ENCODE data around the gene NEK7. TPM values are rescaled to one million over a fixed set of nuclear protein-coding genes. Genes with fewer than 3 reads are reported as not detected.

The NEK7 gene
- total RNA-seq, 4 donors from 2014 or later: 98.1 to 152 (median 118) TPM

- Histone ChIP-seq H3K4me1 (peaks cover 5 to 7% of the 10 kb centered on the region in 2 donors), H3K27ac (no peak overlapping the region)
Observed at GRCh38 chr1:198259333-198260074, 102.7 kb downstream of the NEK7 start.

GRCh38 chr1:198261886-198262285 lies 105.1 kb downstream of the NEK7 start:
- DNase-seq: no peak
- H3K9me3 ChIP-seq: no peaks in the 10 kb centered on the region
- intact Hi-C loops (cut with DNase I; ENCODE audit: low total_unique reads): no loop called here
- TF ChIP-seq CTCF (IDR thresholded peaks at IDR 0.05 in 4 of 5, conservative IDR thresholded peaks at IDR 0.05 in 1 of 5): no peak
- TF ChIP-seq POLR2A (IDR thresholded peaks at IDR 0.05): no peak
- no peak for ATAC-seq
- H3K27me3 ChIP-seq: no peaks in the 10 kb centered on the region
- no peaks in the 10 kb centered on the region for H3K4me1 ChIP-seq
- no peak overlapping the region for H3K4me3 ChIP-seq
- in situ Hi-C loops (cut with MboI; ENCODE audit: low sequenced_read_pairs in 4 of 4): no loop called here
- H3K36me3 ChIP-seq: no peaks in the 10 kb centered on the region
- no peak overlapping the region for H3K27ac ChIP-seq

More at GRCh38 chr1:198259333-198260074, 102.7 kb downstream of the NEK7 start:
- no peaks in the 10 kb centered on the region for H3K36me3 ChIP-seq
- ATAC-seq: no peak
- in situ Hi-C loops (cut with MboI; ENCODE audit: low sequenced_read_pairs in 4 of 4) (no loop called here), intact Hi-C loops (cut with DNase I; ENCODE audit: low total_unique reads) (no loop called here)
- no peak overlapping the region for H3K4me3 ChIP-seq
- TF ChIP-seq POLR2A (IDR thresholded peaks at IDR 0.05): no peak
- TF ChIP-seq CTCF (IDR thresholded peaks at IDR 0.05 in 4 of 5, conservative IDR thresholded peaks at IDR 0.05 in 1 of 5): no peak
- no peak for DNase-seq
- no peaks in the 10 kb centered on the region for H3K27me3 ChIP-seq
- no peaks in the 10 kb centered on the region for H3K9me3 ChIP-seq

- Histone ChIP-seq H3K27me3 (no peaks in the 10 kb centered on the region), H3K4me3 (no peak overlapping the region), H3K27ac (no peak overlapping the region), H3K4me1 (no peaks in the 10 kb centered on the region), H3K36me3 (no peaks in the 10 kb centered on the region), H3K9me3 (no peaks in the 10 kb centered on the region)
- TF ChIP-seq POLR2A (IDR thresholded peaks at IDR 0.05) (no peak), CTCF (IDR thresholded peaks at IDR 0.05 in 4 of 5, conservative IDR thresholded peaks at IDR 0.05 in 1 of 5) (no peak)
- DNase-seq: no peak
- ATAC-seq: no peak
- intact Hi-C loops (cut with DNase I; ENCODE audit: low total_unique reads) (no loop called here), in situ Hi-C loops (cut with MboI; ENCODE audit: low sequenced_read_pairs in 4 of 4) (no loop called here)
Observed at GRCh38 chr1:198263186-198263585, 106.4 kb downstream of the NEK7 start.

- Histone ChIP-seq H3K27ac (no peak overlapping the region), H3K36me3 (no peaks in the 10 kb centered on the region), H3K4me3 (no peak overlapping the region), H3K9me3 (no peaks in the 10 kb centered on the region), H3K4me1 (no peaks in the 10 kb centered on the region), H3K27me3 (no peaks in the 10 kb centered on the region)
- TF ChIP-seq CTCF (IDR thresholded peaks at IDR 0.05 in 4 of 5, conservative IDR thresholded peaks at IDR 0.05 in 1 of 5) (no peak), POLR2A (IDR thresholded peaks at IDR 0.05) (no peak)
- intact Hi-C loops (cut with DNase I; ENCODE audit: low total_unique reads) (no loop called here), in situ Hi-C loops (cut with MboI; ENCODE audit: low sequenced_read_pairs in 4 of 4) (no loop called here)
- ATAC-seq (no peak), DNase-seq (no peak)
Observed at GRCh38 chr1:198264282-198264681, 107.5 kb downstream of the NEK7 start.
